Activated naive CD4-positive, alpha-beta T cell treated with Interleukin-2 at 50 U/mL for 16 hours (primary cell): ENCODE results near the gene KLHL3.

Experiments used
- DNase-seq: peaks from one replicate; pipeline ENCODE4 v3.0.0-alpha.2; 2020

KLHL3 gene

DNA sequence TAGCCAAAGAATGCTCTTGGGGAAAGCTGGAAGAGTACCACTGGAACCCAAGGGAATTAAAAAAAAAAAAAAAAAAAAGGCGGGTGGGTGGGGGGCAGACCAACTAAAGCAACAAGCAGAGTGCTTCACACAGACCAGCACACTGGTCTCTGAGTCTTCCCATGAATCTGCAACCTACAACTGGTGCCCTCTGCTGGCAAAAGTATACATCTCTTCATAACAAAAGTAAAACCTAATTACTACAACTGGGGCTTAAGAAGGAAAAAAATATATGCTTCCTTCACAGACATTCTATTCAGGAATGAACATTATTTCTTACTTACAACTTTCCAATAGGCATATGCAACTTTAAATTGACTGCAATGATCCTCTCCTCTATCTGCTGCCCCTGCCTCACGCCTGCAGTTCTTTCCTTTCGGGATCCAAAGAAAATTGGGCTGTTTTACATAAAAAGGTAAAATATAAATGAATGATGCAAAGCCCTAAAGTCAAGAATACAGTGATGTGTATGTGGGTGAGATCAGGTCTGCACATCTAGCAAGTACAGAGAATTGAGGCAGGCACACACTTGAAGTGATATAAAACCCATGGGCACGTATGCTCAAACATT, 7.2 kb upstream of the KLHL3 start:
- peak; percentile 51 for DNase-seq

GRCh38 chr5:137741718-137742117, 5.8 kb upstream of the KLHL3 start:
- no peak for DNase-seq

DNA sequence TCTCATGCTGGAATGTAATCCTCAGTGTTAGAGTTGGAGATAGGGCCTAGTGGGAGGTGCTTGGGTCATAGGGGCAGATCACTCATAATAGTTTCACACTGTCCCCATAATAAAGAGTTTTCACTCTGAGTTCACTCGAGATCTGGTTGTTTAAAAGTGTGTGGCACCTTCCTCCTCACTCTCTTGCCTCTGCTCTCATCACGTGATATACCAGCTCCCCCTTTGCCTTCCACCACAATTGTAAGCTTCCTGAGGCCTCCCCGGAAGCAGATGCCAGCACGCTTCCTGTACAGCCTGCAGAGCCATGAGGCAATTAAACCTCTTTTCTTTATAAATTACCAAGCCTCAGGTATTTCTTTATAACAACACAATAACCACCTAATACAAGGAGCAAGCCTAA, 3.8 kb upstream of the KLHL3 start:
- DNase-seq, result no peak

- no peak for DNase-seq
These were observed 3.1 kb upstream of the KLHL3 start for GRCh38 chr5:137738947-137739346.

- peak; percentile 22 for DNase-seq
These were observed 1.7 kb upstream of the KLHL3 start for GRCh38 chr5:137737349-137738131.

- DNase-seq, result no peak
These were observed 607 bp upstream of the KLHL3 start for GRCh38 chr5:137736496-137736895.

GRCh38 chr5:137734962-137735554, 831 bp downstream of the KLHL3 start:
- peak; percentile 5 for DNase-seq

DNA sequence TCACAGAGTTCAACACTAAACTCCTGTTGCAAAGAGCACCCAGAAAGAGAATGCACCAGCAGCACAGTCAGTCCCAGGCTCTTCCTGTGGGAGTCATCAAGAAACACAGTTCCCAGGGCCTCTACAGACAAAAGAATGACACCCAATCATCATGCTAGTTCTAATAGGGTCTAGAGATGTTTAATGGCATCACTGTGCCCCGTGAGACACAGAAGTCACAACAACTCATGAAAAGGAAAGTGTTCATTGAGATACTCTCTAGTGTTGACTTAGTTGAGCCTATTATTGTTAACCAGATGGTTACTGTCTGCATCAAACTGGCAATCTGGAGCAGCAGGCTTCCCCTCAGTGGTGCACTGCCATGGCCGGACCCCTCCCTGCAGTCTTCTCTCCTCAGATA, 1.6 kb downstream of the KLHL3 start:
- no peak for DNase-seq

DNA sequence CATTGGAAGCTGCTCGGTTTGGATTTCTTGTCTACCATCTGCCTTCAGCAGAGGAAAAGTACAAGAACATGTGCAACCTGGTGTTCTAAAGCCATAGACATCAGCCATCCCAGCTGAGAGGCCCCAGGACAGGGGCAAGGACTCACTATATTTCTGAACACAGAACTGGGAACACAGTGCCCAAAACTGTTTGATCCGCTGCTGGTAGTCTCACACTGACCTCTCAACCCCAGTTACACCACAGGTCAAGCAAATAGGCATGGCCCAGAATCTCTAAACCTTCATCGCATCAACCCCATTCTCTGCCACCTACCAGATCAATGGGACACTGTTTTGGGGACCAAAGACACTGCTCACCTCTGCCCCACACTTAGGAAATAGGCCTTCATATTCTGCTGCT, 2.0 kb downstream of the KLHL3 start:
- DNase-seq, result no peak

- DNase-seq, result no peak
These were observed 2.9 kb downstream of the KLHL3 start for GRCh38 chr5:137733006-137733405.

GRCh38 chr5:137731176-137731575, 4.7 kb downstream of the KLHL3 start:
- DNase-seq, result no peak

GRCh38 chr5:137730336-137730735, 5.6 kb downstream of the KLHL3 start:
- DNase-seq, result no peak

DNA sequence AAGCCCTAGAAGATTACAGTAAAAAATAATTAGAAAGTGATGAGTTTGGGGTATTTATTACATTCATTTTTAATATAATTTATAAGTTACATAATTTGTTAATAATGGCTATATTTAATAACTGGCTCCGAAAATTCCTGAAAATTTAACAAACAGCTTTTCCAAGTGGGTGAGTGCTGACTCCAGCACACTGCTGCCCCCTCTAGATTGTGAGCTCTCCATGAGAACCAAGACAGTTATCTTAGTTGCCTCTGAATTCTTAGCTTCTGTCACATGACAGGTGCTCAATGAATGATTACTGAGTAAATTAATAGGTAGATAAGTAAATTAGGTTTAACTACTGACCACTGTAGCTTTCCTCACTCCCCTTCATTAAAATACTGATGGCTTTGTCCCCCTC, 7.8 kb downstream of the KLHL3 start:
- no peak for DNase-seq

- DNase-seq, result no peak
These were observed 8.3 kb downstream of the KLHL3 start for GRCh38 chr5:137727623-137728022.

DNA sequence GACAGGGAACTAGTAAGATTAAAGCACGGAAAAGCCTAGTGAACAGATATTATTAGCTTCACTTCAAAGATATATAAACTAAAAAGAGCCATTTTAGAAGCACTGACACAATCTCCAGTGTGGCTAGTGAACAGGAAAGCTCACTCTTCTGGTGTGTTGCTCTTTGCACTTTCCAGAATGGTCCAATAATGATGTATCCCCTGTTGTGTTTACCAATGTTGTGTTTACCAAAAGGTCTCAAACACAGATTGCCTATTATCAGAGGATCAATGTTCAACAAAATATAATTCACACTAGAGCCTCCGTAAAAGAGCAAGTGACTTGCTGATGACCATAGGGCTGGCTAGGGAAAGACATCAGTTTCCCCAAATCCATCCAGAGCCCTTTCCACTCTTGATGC, 11.6 kb downstream of the KLHL3 start:
- no peak for DNase-seq

GRCh38 chr5:137718611-137719010, 17.3 kb downstream of the KLHL3 start:
- no peak for DNase-seq

DNA sequence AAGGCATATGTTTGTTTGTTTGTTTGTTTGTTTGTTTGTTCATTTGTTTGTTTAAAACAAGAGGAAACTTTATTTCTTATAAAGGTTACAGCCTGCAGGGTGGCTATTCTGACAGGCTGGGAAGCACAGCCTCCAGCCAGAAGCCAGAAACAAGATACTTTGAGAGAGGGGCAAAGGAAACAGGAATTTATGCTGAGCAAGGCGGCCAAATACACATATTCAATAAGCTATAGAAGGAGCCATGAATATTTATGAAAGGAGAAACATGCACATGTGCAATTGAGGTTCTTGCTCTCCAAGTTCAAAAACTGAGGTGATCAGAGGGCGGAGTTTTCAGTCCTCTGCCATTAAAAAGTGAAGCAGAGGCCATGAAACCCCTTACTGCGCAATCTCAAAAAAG, 19.6 kb downstream of the KLHL3 start:
- no peak for DNase-seq

DNA sequence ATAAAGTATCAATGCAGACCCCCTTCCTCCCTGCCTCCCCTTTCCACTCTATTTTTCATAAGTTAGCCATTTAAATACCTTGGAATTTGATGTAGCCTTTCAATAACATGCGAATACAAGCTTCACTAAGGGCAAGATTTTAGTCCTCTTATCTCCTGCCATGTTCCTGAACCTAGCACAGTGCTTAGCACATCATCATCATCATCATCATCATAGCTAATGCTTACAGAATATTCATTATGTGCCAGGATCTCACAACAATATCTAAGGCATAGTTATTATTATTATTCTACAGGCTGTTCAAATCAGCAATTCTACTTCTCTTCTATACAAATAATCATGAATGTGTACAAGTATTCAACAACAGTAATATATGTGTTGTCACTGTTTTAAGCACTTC, 20.4 kb downstream of the KLHL3 start:
- no peak for DNase-seq

- DNase-seq, result no peak
These were observed 20.9 kb downstream of the KLHL3 start for GRCh38 chr5:137714946-137715345.

GRCh38 chr5:137714494-137714893, 21.4 kb downstream of the KLHL3 start:
- DNase-seq, result no peak

- DNase-seq, result no peak
These were observed 23.7 kb downstream of the KLHL3 start for GRCh38 chr5:137712139-137712667.

GRCh38 chr5:137710086-137710485, 25.8 kb downstream of the KLHL3 start:
- DNase-seq, result no peak

DNA sequence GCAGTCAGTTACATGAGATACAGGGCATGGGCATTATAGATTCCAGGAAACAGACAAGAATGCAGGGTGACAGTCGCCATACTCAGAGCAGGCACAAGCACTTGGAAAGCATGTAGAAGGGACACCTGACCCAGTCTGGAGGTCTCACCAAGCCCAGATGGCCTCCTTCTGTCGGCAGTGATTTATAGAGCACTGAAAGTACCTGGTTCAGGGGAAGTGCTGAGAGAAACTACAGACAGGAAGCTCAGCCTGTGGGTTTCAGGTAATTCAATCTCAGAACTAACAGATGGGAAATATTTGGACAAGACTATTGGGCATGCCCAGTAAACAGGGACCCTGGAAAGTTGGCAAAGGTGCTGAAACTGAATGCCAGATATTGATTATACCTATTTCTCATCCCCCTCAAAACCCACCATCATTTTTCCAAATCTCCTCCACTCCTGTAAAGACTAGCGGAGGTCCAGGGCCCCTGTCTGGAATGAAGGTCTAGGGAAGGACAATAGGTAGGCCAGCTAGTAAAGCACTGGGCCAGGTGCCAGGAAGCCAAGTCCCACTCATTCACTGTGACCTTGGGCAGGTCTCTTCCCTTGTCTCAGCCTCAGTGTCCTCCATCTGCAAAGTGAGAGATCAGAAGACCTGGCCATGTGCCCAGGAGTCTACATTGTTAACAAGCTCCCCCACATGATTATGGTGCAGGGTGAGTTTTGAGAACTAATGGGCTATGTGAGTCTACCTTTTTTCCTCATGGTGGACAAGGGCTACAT, 26.9 kb downstream of the KLHL3 start:
- DNase-seq, result no peak
